Stomach (tissue), 4 donors: ENCODE measurements around the gene HNF4A.

Experiments
- CTCF ChIP-seq, 7 experiments: fragments of 450-650 bp in 4 of 7; fragments of 200-600 bp in 3 of 7; sonication (generic) in 3 of 7; IDR thresholded peaks; one replicate each; pipeline ENCODE4 v1.5.1; 2016 to 2019; ENCODE audit warnings: antibody characterized with exemption in 7 of 7, control low read depth in 2 of 7, mild to moderate bottlenecking in 1 of 7
- POLR2A ChIP-seq, 4 donors: fragments of 450-650 bp; IDR thresholded peaks; one replicate each; pipeline ENCODE4 v1.6.1; 2016; ENCODE audit warnings: antibody characterized with exemption in 4 of 4, control low read depth in 2 of 4, mild to moderate bottlenecking in 1 of 4, moderate library complexity in 1 of 4
- POLR2AphosphoS5 ChIP-seq, 3 donors: sonication (generic); formaldehyde crosslinking; IDR thresholded peaks; one replicate each; pipeline ENCODE4 v1.6.1; 2016; ENCODE audit warnings: antibody characterized with exemption in 3 of 3

- no peak for TF ChIP-seq CTCF (IDR thresholded peaks at IDR 0.05)
- TF ChIP-seq POLR2AphosphoS5 (IDR thresholded peaks at IDR 0.05) = no peak
- TF ChIP-seq POLR2A (IDR thresholded peaks at IDR 0.05) = no peak
Measured at GRCh38 chr20:44405785-44406571, 50.5 kb downstream of the HNF4A start.
